Fibroblast of mammary gland (primary cell): ENCODE results near the gene TGFB2.

Source experiments
- DNase-seq: peaks from one replicate; pipeline ENCODE4 v3.0.0-alpha.2; 2010; ENCODE audit warnings: low read depth
- H3K4me3 ChIP-seq: 2 replicates; pipeline ENCODE4 v1.5.1; 2011; ENCODE audit warnings: low read depth, mild to moderate bottlenecking, low read length, moderate library complexity; ENCODE audit not compliant: control insufficient read depth
- TF ChIP-seq, protein P1 (sequence below): conservative IDR thresholded peaks from 2 replicates; pipeline ENCODE4 v1.5.1; 2011; ENCODE audit warnings: low read depth, low read length, inconsistent platforms; ENCODE audit not compliant: control insufficient read depth, insufficient read depth

TGFB2 gene

DNA sequence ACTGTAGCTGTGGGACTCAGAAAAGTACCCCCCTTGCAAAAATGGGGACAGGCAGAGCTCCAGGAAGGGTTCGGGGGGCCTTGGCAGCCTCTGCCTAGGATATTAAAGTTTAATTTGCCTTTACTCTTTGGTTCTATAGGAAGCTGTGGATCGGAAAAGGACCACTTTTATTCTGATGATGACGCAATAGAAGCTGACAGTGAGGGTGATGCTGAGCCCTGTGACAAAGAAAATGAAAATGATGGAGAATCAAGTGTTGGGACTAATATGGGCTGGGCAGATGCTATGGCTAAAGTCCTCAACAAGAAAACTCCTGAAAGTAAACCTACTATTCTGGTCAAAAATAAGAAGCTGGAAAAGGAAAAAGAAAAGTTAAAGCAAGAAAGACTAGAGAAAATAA lies 43.0 kb upstream of the TGFB2 start:
- TF ChIP-seq, protein P1, sequence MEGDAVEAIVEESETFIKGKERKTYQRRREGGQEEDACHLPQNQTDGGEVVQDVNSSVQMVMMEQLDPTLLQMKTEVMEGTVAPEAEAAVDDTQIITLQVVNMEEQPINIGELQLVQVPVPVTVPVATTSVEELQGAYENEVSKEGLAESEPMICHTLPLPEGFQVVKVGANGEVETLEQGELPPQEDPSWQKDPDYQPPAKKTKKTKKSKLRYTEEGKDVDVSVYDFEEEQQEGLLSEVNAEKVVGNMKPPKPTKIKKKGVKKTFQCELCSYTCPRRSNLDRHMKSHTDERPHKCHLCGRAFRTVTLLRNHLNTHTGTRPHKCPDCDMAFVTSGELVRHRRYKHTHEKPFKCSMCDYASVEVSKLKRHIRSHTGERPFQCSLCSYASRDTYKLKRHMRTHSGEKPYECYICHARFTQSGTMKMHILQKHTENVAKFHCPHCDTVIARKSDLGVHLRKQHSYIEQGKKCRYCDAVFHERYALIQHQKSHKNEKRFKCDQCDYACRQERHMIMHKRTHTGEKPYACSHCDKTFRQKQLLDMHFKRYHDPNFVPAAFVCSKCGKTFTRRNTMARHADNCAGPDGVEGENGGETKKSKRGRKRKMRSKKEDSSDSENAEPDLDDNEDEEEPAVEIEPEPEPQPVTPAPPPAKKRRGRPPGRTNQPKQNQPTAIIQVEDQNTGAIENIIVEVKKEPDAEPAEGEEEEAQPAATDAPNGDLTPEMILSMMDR = no peak
- no peak overlapping the region for H3K4me3 ChIP-seq
- DNase-seq = no peak

DNA sequence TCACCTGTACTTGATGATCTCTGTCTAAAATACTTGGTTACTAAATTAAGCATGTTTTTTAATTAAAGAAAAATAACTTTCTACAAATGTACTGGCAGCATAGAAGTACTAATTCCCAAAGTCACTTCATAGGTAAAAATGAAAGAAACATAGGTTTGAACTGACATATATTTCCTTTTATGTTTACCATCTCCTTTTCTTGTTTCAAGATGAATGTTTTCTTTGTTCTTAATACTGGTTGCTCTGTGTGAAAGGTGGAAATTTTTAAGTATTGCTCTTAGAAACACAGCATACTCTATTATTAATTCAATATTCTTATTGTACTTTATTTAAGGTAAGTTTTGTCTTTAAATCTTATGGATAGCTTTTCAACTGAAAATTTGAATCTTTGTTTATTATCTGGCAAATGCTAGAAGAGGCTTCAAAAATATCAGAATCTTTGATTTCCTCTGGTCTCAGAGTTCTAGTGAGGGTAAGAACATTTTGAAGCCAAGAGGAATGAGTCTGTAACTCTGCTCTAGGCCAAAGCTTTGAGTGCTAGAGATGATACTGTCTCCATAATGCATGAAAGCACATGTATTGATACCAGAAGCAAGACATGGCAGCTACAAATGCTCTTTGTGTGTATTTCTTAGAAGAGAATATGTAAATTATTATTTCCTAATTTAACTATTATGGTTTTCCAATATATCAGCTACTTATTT lies 41.8 kb upstream of the TGFB2 start:
- DNase-seq = no peak
- TF ChIP-seq, protein P1 = no peak
- no peak overlapping the region for H3K4me3 ChIP-seq

GRCh38 chr1:218304281-218305039 lies 40.7 kb upstream of the TGFB2 start:
- DNase-seq = peak; percentile 23
- TF ChIP-seq, protein P1 = no peak
- H3K4me3 ChIP-seq = no peak overlapping the region

GRCh38 chr1:218305472-218306064 lies 39.6 kb upstream of the TGFB2 start:
- DNase-seq = no peak
- TF ChIP-seq, protein P1 = no peak
- H3K4me3 ChIP-seq = no peak overlapping the region

- TF ChIP-seq, protein P1 = no peak
- no peak overlapping the region for H3K4me3 ChIP-seq
- DNase-seq = peak; percentile 7
Observed at GRCh38 chr1:218312509-218312908, 32.6 kb upstream of the TGFB2 start.

DNA sequence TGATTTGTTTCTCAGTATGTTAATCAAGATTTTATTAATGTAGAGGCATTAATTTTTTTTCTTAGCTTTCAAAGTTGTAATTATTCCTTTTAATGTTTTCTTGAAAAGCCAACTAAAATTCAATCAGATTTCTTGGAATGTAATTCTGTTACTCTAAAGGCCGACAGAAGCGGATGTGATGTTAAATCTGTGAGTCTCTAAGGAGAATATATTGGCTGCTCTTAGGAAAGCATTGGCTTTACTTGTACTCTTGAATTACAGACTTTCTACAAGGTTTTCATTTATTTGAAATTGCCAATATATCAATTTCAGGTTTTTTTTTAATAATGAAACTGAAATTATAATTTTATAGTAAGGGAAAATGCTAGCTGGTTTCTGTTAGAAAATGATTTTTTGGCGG lies 30.8 kb upstream of the TGFB2 start:
- TF ChIP-seq, protein P1 = no peak
- DNase-seq = no peak
- H3K4me3 ChIP-seq = no peak overlapping the region
